Loucy (cell line): Measurements from ENCODE around the gene ALK.

ENCODE experiments used
- CTCF ChIP-seq: fragments of 200-600 bp; sonication (generic); conservative IDR thresholded peaks from 2 replicates; pipeline ENCODE4 v1.5.1; 2014; ENCODE audit warnings: mild to moderate bottlenecking, antibody characterized with exemption, low read length
- EZH2phosphoT487 ChIP-seq: fragments of 200-600 bp; IDR thresholded peaks from 2 replicates; pipeline ENCODE4 v1.6.1; 2018; ENCODE audit warnings: antibody characterized with exemption, mild to moderate bottlenecking, moderate library complexity, borderline replicate concordance

- TF ChIP-seq CTCF (no peak), EZH2phosphoT487 (no peak)
These were observed 113.1 kb downstream of the ALK start for GRCh38 chr2:29808321-29808720.
